K562 (cell line): ENCODE measurements around the gene DNAJB12. TPM values are rescaled to one million over a fixed set of nuclear protein-coding genes. Genes with fewer than 3 reads are reported as not detected.

Source experiments
- ATF4 ChIP-seq: fragments of 450-650 bp; formaldehyde crosslinking; IDR thresholded peaks from 2 replicates; pipeline ENCODE4 v1.4.0; 2022; ENCODE audit warnings: mild to moderate bottlenecking, moderate library complexity
- DPF2 ChIP-seq: fragments of 450-650 bp; IDR thresholded peaks from 2 replicates; pipeline ENCODE4 v1.6.1; 2016
- HDAC2 ChIP-seq: fragments of 450-650 bp; IDR thresholded peaks from 2 replicates; pipeline ENCODE4 v1.6.1; 2016; ENCODE audit warnings: mild to moderate bottlenecking
- KLF1 ChIP-seq: fragments of 450-650 bp; IDR thresholded peaks from 2 replicates; pipeline ENCODE4 v1.6.1; 2016; ENCODE audit warnings: missing genetic modification characterization, missing compliant biosample characterization
- MLX ChIP-seq, 2 experiments: fragments of 450-650 bp in 1 of 2; sonication (generic) in 1 of 2; formaldehyde crosslinking; conservative IDR thresholded peaks; 2 replicates each; pipeline versions ENCODE4 v1.4.0 to v1.8.1; 2020 to 2022; ENCODE audit warnings: mild to moderate bottlenecking in 1 of 2, missing genetic modification reagents in 1 of 2
- PATZ1 ChIP-seq: fragments of 250-450 bp; sonication (Bioruptor Pico); IDR thresholded peaks from 2 replicates; pipeline ENCODE4 v1.5.0; 2020; ENCODE audit warnings: mild to moderate bottlenecking, borderline replicate concordance
- RBM22 ChIP-seq: fragments of 200-400 bp; formaldehyde crosslinking; IDR thresholded peaks from 2 replicates; pipeline ENCODE4 v1.6.1; 2018; ENCODE audit warnings: low read length, low read depth; ENCODE audit not compliant: poor library complexity, severe bottlenecking
- SREBF1 ChIP-seq: fragments of 150-350 bp; IDR thresholded peaks from 2 replicates; pipeline ENCODE4 v1.6.1; 2014; ENCODE audit warnings: antibody characterized with exemption, low read depth, low read length, borderline replicate concordance
- YY1 ChIP-seq, 3 experiments: IDR thresholded peaks; 2 replicates each; pipeline ENCODE4 v1.6.1; 2011; ENCODE audit warnings: low read length in 2 of 3, mild to moderate bottlenecking in 2 of 3, moderate library complexity in 2 of 3, borderline replicate concordance in 1 of 3, control low read depth in 1 of 3, low read depth in 1 of 3; ENCODE audit not compliant: insufficient read depth in 3 of 3, insufficient replicate concordance in 2 of 3, control insufficient read depth in 1 of 3, insufficient read length in 1 of 3; ENCODE audit errors: extremely low read depth in 1 of 3
- ZKSCAN3 ChIP-seq: fragments of 250-450 bp; sonication (Bioruptor Pico); IDR thresholded peaks from 2 replicates; pipeline ENCODE4 v1.4.0; 2020
- ZMIZ1 ChIP-seq, 2 experiments: fragments of 150-350 bp in 1 of 2; IDR thresholded peaks; 2 replicates each; pipeline ENCODE4 v1.6.1; 2012 to 2016; ENCODE audit warnings: low read depth in 2 of 2, low read length in 2 of 2, mild to moderate bottlenecking in 1 of 2, moderate library complexity in 1 of 2
- ZNF212 ChIP-seq: fragments of 450-650 bp; formaldehyde crosslinking; IDR thresholded peaks from 2 replicates; pipeline ENCODE4 v1.4.0; 2020; ENCODE audit warnings: mild to moderate bottlenecking
- ZNF639 ChIP-seq, 2 experiments: fragments of 200-800 bp in 1 of 2; sonication (Bioruptor generic) in 1 of 2; sonication (generic) in 1 of 2; formaldehyde crosslinking in 1 of 2; IDR thresholded peaks in 1 of 2; conservative IDR thresholded peaks in 1 of 2; 2 replicates each; pipeline versions ENCODE4 v1.5.0 to v1.6.1; 2016 to 2020; ENCODE audit warnings: missing compliant biosample characterization in 1 of 2, missing genetic modification characterization in 1 of 2, missing genetic modification reagents in 1 of 2
- polyA plus RNA-seq, 8 experiments: library from polyadenylated mRNA; depleted of rRNA in 4 of 8; stranded (reverse) in 5 of 8; unstranded in 3 of 8; fragments of >200 nt; fragmentation: Nextera tagmentation in 2 of 8; fragmentation: Illumina TruSeq in 1 of 8; extraction: Ambion mirVana in 2 of 8; extraction: Trizol in 1 of 8; gene quantifications; 2 replicates each; pipeline versions ENCODE4 v1.2.1 to v1.2.3, GENCODE V29; 2011 to 2014; ENCODE audit warnings: inconsistent platforms in 1 of 8, missing spikeins in 1 of 8
- total RNA-seq, 7 experiments: library from RNA; depleted of rRNA in 6 of 7; stranded (reverse); fragments of >200 nt in 6 of 7; fragmentation: Illumina TruSeq in 2 of 7; extraction: Trizol in 2 of 7; gene quantifications; 2 replicates each; pipeline versions ENCODE4 v1.2.1 to v1.2.3, GENCODE V29; 2011 to 2021; ENCODE audit warnings: low replicate concordance in 1 of 7

DNAJB12 gene
- total and polyA plus RNA-seq, 9 of the 15 experiments (the other 6 are each of a cell fraction or from before 2014, with no cell fraction given) = 3.5 to 31.5 (median 20.3) TPM

GRCh38 chr10:72320676-72321247, 34.0 kb downstream of the DNAJB12 start (continued):
- TF ChIP-seq ATF4 (CRISPR knock-in tag) = peak; percentile 100
- peak; percentile 62; the same call in 1 of the 2 replicates for TF ChIP-seq KLF1 (tag)
- TF ChIP-seq ZMIZ1 (IDR thresholded peaks at IDR 0.05; ENCODE audit: low read depth in 2 of 2, low read length in 2 of 2) = peak in 1 of 2 experiments; percentile 95; a peak in 2 of 4 replicates
- peak; percentile 96 for TF ChIP-seq HDAC2
- TF ChIP-seq SREBF1 = peak; percentile 79; the same call in 1 of the 2 replicates
- peak in 2 of 3 experiments; percentile 59 to 69 for TF ChIP-seq YY1 (IDR thresholded peaks at IDR 0.05; ENCODE audit: borderline replicate concordance in 1 of 3, control insufficient read depth in 1 of 3, extremely low read depth in 1 of 3, insufficient read depth in 3 of 3, insufficient read length in 1 of 3, insufficient replicate concordance in 2 of 3, low read depth in 1 of 3, low read length in 2 of 3)
- no peak for TF ChIP-seq ZNF212 (CRISPR knock-in tag)
- TF ChIP-seq MLX (CRISPR knock-in tag; conservative IDR thresholded peaks at IDR 0.05) = 0 out of 4 replicates have a peak, but pooled peaks of 1 of the 2 experiments have one; percentile 61
- peak in 1 of 2 experiments; percentile 90; a peak in 2 of 4 replicates for TF ChIP-seq ZNF639 (CRISPR knock-in tag; conservative IDR thresholded peaks at IDR 0.05 in 1 of 2, IDR thresholded peaks at IDR 0.05 in 1 of 2)
- TF ChIP-seq RBM22 = no peak
- no peak for TF ChIP-seq ZKSCAN3 (CRISPR knock-in tag)
- peak; percentile 79; the same call in 1 of the 2 replicates for TF ChIP-seq PATZ1 (CRISPR knock-in tag)
- peak; percentile 100 for TF ChIP-seq DPF2
